Activated naive CD4-positive, alpha-beta T cell treated with anti-CD3 and anti-CD28 coated beads, Interleukin-2, amount 50 U/mL, for 72 hours (primary cell): ENCODE measurements around the gene USP53. TPM values are rescaled to one million over a fixed set of nuclear protein-coding genes. Genes with fewer than 3 reads are reported as not detected.
"Not testable (repeated sequence)": the region's sequence is repeated elsewhere in the genome, so short reads cannot be mapped to it uniquely, and the experiment has no call there.

Experiments used
- ATAC-seq, 2 donors: fragments of 150-1000 bp; cut with Tn5 transposase; 2 replicates each; pipeline ENCODE4 v1.10.0; 2021; ENCODE audit warnings: mild to moderate bottlenecking in 2 of 2, moderate library complexity in 2 of 2
- DNase-seq, 2 donors: peaks; one replicate each; pipeline ENCODE4 v3.0.0; 2021 to 2022; ENCODE audit warnings: low spot score in 2 of 2
- H3K27ac Mint-ChIP-seq, 2 donors: one replicate each; pipeline ENCODE4 v1.8.0; 2022; ENCODE audit warnings: mild to moderate bottlenecking in 2 of 2, mixed read lengths in 2 of 2
- H3K36me3 Mint-ChIP-seq, 2 donors: one replicate each; pipeline ENCODE4 v1.8.0; 2022; ENCODE audit warnings: mixed read lengths in 2 of 2
- H3K9me3 Mint-ChIP-seq, 2 donors: one replicate each; pipeline ENCODE4 v1.8.0; 2022; ENCODE audit warnings: mixed read lengths in 2 of 2
- total RNA-seq, 2 donors: library from RNA; stranded (reverse); gene quantifications; one replicate each; pipeline ENCODE4 v1.2.3, GENCODE V29; 2022

Gene USP53
- 10 to 100 TPM; 16.7 to 24.4 TPM for total RNA-seq

GRCh38 chr4:119212234-119212963 lies at the start of gene USP53:
Gene USP53 (plus strand): TSS chr4:119212713. CDS start chr4:119239760, 27,047 bp downstream.
- DNase-seq (peak; percentile 96 to 97), ATAC-seq (peak; percentile 86 to 90)
- Mint-ChIP-seq H3K27ac (peak within 1 kb of the TSS; percentile 92 to 97), H3K36me3 (peaks cover 14 to 24% of the 10 kb centered on the region in 2 donors), H3K9me3 (no peaks in the 10 kb centered on the region)

- H3K27ac Mint-ChIP-seq: no peak overlapping the region
- no peak for ATAC-seq
- H3K9me3 Mint-ChIP-seq: peaks cover 0 to 5% of the 10 kb centered on the region in 2 donors
- H3K36me3 Mint-ChIP-seq: no peaks in the 10 kb centered on the region
- no peak for DNase-seq
Observed at GRCh38 chr4:119165767-119166166, 46.7 kb upstream of the USP53 start.

DNA sequence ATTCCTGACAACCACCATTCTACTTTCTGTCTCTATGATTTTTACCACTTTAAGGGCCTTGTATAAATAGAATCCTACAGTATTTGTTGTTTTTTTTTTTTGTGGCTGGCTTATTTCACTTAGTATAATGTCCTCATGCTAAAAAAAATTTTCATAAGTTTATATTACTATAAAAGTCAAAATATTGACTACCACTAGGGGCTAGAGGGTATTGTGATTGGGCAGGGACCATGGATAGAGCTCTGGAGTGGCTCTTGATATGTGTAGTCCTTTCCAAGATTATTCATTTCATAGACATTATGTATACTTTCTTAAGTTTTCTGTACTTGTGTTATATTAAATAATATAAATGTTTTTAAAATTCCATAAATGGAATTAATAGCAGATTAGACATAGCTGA lies 42.3 kb upstream of the USP53 start:
- Mint-ChIP-seq H3K9me3 (peaks cover 0 to 5% of the 10 kb centered on the region in 2 donors), H3K27ac (no peak overlapping the region), H3K36me3 (no peaks in the 10 kb centered on the region)
- DNase-seq (no peak), ATAC-seq (no peak)

- Mint-ChIP-seq H3K36me3 (no peaks in the 10 kb centered on the region), H3K27ac (no peak overlapping the region), H3K9me3 (no peaks in the 10 kb centered on the region)
- DNase-seq: no peak
- peak in 1 of 2 donors; percentile 32 for ATAC-seq
Observed at GRCh38 chr4:119172223-119172622, 40.3 kb upstream of the USP53 start.

- not testable (repeated sequence) for ATAC-seq
Observed at GRCh38 chr4:119173729-119174361, 38.7 kb upstream of the USP53 start.

GRCh38 chr4:119179011-119179410 lies 33.5 kb upstream of the USP53 start:
- Mint-ChIP-seq H3K9me3 (no peaks in the 10 kb centered on the region), H3K27ac (no peak overlapping the region), H3K36me3 (no peaks in the 10 kb centered on the region)
- ATAC-seq (no peak), DNase-seq (no peak)

More at GRCh38 chr4:119173729-119174361, 38.7 kb upstream of the USP53 start:
- not testable (repeated sequence) for DNase-seq, H3K36me3 Mint-ChIP-seq, H3K27ac Mint-ChIP-seq, H3K9me3 Mint-ChIP-seq

- H3K36me3 Mint-ChIP-seq: no peaks in the 10 kb centered on the region
- H3K9me3 Mint-ChIP-seq: no peaks in the 10 kb centered on the region
- DNase-seq: no peak
- H3K27ac Mint-ChIP-seq: no peak overlapping the region
- no peak for ATAC-seq
Observed at GRCh38 chr4:119184128-119184527, 28.4 kb upstream of the USP53 start.

GRCh38 chr4:119189638-119190037 lies 22.9 kb upstream of the USP53 start:
- H3K36me3 Mint-ChIP-seq: no peaks in the 10 kb centered on the region
- H3K9me3 Mint-ChIP-seq: no peaks in the 10 kb centered on the region
- H3K27ac Mint-ChIP-seq: no peak overlapping the region
- ATAC-seq: no peak
- no peak for DNase-seq

DNA sequence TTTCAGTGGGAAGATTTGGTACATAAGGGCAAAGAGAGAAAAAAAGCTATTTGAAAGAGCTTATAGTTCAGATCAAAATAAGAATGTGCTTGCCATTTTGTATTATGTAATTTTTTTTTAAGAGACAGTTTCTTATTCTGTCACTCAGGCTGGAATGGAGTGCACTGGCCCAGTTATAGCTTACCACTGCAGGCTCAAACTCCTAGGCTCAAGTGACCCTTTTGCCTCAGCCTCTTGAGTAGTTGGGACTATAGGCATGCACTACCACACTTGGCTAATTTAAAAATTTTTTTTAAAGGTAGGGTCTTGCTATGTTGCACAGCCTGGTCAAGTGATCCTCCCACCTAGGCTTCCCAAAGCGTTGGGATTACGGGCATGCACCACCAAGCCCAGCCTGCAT lies 22.2 kb upstream of the USP53 start:
- Mint-ChIP-seq H3K9me3 (no peaks in the 10 kb centered on the region), H3K27ac (no peak overlapping the region), H3K36me3 (no peaks in the 10 kb centered on the region)
- ATAC-seq (no peak), DNase-seq (no peak)

DNA sequence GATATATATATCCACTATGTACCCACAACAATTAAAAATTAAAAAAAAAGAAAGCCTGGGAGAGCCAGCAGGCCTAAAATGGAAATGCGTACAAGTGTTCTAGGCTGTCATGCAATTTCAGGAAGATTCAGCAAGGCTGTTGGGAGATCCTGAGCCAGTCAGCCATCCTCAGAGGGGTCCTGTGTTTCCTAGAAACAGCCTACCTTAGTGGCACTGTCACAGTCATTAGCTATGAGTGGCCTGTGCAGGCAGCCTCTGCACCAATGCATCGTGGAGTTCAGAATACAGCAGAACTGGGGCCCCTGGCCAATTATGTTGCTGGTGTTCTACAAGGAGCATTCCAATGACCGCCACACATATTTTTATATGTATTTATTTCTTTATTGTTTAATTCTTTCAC lies 21.0 kb upstream of the USP53 start:
- ATAC-seq (no peak), DNase-seq (no peak)
- H3K36me3 Mint-ChIP-seq: no peaks in the 10 kb centered on the region
- no peak overlapping the region for H3K27ac Mint-ChIP-seq
- no peaks in the 10 kb centered on the region for H3K9me3 Mint-ChIP-seq

DNA sequence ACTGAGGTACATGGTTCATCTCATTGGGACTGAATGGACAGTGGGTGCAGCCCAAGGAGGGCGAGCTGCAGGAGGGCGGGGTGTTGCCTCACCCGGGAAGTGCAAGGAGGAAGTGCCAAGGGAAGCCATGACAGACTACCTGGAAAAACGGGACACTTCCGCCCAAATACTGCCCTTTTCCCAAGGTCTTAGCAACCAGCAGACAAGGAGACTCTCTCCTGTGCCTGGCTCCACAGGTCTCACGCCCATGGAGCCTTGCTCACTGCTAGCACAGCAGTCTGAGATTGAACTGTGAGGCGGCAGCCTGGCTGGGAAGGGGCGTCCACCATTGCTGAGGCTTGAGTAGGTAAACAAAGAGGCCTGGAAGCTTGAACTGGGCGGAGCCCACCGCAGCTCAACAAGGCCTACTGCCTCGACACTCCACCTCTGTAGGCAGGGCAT lies 14.7 kb upstream of the USP53 start:
- H3K9me3 Mint-ChIP-seq: peaks cover 0 to 18% of the 10 kb centered on the region in 2 donors

DNA sequence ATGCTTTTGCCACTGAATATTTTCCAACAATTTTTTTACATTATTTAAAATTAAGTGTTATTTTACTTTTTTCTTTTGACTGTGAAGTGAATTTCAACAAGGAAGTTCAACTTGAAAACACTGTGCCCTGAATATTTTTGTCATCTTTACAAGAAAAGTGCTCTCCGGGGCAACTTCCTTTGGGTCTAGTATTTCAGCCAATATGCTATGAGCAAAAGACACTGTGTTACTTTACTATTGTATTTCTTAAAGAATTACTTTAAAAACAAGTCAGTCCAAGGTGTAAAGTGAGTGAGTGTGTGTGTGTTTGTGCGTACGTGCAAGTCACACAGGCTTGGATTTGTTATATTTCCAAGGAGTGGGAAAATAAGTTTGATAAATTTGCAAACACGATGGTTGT lies 7.6 kb upstream of the USP53 start:
- DNase-seq (no peak), ATAC-seq (no peak)
- no peak overlapping the region for H3K27ac Mint-ChIP-seq
- peaks cover 0 to 11% of the 10 kb centered on the region in 2 donors for H3K9me3 Mint-ChIP-seq
- H3K36me3 Mint-ChIP-seq: peaks cover 0 to 9% of the 10 kb centered on the region in 2 donors

More for the DNA sequence above, 14.7 kb upstream of the USP53 start:
- no peak for DNase-seq
- no peak overlapping the region for H3K27ac Mint-ChIP-seq
- ATAC-seq: no peak
- peaks cover 7 to 19% of the 10 kb centered on the region in 2 donors for H3K36me3 Mint-ChIP-seq

GRCh38 chr4:119205690-119206089 lies 6.8 kb upstream of the USP53 start:
- no peak for ATAC-seq
- Mint-ChIP-seq H3K27ac (no peak overlapping the region), H3K9me3 (peaks cover 0 to 5% of the 10 kb centered on the region in 2 donors), H3K36me3 (peaks cover 3 to 9% of the 10 kb centered on the region in 2 donors)
- no peak for DNase-seq

GRCh38 chr4:119206178-119206577 lies 6.3 kb upstream of the USP53 start:
- ATAC-seq (no peak), DNase-seq (no peak)
- Mint-ChIP-seq H3K27ac (no peak overlapping the region), H3K9me3 (peaks cover 0 to 5% of the 10 kb centered on the region in 2 donors), H3K36me3 (peaks cover 8 to 9% of the 10 kb centered on the region in 2 donors)

GRCh38 chr4:119207051-119207450 lies 5.5 kb upstream of the USP53 start:
- H3K36me3 Mint-ChIP-seq: peaks cover 12 to 15% of the 10 kb centered on the region in 2 donors
- ATAC-seq (no peak), DNase-seq (no peak)
- peaks cover 0 to under 1% of the 10 kb centered on the region in 2 donors for H3K9me3 Mint-ChIP-seq
- no peak overlapping the region for H3K27ac Mint-ChIP-seq

GRCh38 chr4:119209077-119209476 lies 3.4 kb upstream of the USP53 start:
- ATAC-seq (peak; percentile 60 to 63), DNase-seq (peak in 1 of 2 donors; percentile 58)
- Mint-ChIP-seq H3K27ac (peak overlapping the region; percentile 31 to 78), H3K36me3 (peaks cover 11 to 24% of the 10 kb centered on the region in 2 donors), H3K9me3 (no peaks in the 10 kb centered on the region)

- DNase-seq (no peak), ATAC-seq (no peak)
- Mint-ChIP-seq H3K36me3 (peaks cover 11 to 24% of the 10 kb centered on the region in 2 donors), H3K27ac (peak overlapping the region; percentile 31 to 78), H3K9me3 (no peaks in the 10 kb centered on the region)
Observed at GRCh38 chr4:119209586-119209985, 2.9 kb upstream of the USP53 start.
